Activated T-cell treated with anti-CD3 and anti-CD28 coated beads, Interleukin-2, amount 50 U/mL, for 48 hours (primary cell): ENCODE data around the gene VAX1.
A peak's percentile ranks its signal among the peaks of the same experiment; 100 is the strongest.
"Not testable (repeated sequence)": the region's sequence is repeated elsewhere in the genome, so short reads cannot be mapped to it uniquely, and the experiment has no call there.

Experiments used
- DNase-seq, 2 experiments: peaks; one replicate each; pipeline ENCODE4 v3.0.0-alpha.2; 2020

Gene VAX1, protein sequence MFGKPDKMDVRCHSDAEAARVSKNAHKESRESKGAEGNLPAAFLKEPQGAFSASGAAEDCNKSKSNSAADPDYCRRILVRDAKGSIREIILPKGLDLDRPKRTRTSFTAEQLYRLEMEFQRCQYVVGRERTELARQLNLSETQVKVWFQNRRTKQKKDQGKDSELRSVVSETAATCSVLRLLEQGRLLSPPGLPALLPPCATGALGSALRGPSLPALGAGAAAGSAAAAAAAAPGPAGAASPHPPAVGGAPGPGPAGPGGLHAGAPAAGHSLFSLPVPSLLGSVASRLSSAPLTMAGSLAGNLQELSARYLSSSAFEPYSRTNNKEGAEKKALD

DNA sequence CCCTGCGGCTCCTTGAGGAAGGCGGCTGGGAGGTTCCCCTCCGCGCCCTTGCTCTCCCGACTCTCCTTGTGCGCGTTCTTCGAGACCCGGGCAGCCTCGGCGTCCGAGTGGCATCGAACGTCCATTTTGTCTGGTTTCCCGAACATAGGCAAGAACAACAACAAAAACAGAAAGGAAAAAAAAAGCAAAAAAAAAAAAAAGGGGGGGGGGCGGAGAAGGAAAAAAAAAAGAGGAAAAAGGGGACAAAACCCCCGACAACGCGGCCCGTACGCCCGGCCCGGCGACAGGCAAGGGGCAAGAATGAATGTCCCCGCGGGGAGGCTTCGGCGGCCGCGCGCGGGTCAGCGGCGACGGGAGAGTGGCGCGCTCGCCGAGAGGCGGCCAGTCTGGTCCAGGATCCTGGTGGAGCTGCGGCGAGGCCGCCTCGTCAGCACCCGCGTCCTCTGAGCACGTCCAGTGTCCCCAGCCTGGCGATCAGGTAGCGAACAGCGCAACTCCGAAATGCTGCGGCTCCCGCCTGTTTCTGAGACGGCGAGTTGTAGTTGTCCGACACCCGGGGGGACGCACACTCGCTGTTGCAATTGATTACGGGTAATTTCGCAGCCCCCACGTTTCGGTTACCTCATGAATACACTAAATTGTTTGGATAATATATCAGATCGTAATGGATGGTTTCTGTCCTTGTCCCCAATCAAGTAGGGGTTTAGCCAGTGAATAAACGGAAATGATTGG is at the start of gene VAX1:
TSS of gene VAX1 (minus strand) at position 360 of the 732 bp plus-strand sequence. CDS start at position 146, 214 bp downstream.
- peak in 1 of 2 experiments; percentile 26 for DNase-seq

DNA sequence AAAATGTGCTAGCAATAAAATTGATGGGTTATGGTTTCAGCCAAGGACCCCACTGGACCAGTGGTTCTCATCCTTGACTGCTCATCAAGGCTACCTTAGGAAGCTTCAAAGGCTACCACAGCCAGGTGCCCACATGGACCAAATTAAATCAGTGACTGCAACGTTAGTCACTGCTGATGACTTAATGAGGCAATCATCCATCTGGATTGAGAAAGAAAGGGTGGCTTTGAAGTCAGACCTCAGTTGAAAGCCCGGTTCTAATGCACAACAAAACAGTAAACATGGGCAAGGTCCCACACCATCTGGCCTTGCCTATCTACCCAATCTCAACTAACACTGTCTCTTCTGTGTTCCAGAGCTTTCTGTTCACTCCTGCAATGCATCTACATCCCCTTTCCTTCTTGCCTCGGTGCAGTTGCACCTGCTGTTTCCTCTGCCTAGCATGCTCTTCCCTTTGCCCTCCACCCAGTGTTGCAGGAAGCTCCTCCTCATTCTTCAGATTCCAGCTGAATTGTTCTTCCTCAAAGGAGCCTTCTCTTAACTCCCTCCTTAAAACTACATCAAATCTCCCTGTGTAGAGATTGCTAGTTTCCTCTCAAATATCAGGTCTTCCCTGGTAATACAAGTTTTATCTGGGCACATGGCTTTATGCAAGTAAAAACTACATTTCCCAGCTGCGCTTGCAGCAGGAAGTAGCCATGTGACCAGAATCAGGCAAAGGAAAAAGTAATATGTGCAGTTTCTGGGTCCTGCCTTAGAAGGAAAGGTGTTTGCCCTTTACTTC is 49.0 kb upstream of the VAX1 start:
- DNase-seq, result no peak

DNA sequence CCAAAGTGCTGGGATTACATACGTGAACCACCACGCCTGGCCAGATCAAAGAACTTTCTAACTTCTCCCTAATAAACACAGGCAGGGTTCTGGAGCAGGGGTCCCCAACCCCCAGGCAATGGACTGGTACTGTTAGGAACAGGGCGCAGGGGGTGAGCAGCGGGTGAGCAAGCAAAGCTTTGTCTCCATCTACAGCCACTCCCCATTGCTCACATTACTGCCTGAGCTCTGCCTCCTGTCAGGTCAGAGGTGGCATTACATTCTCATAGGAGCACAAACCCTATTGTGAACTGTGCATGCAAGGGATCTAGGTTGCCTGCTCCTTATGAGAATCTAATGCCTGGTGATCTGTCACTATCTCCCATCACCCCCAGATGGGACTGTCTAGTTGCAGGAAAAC is 47.7 kb upstream of the VAX1 start:
- not testable (repeated sequence) for DNase-seq

DNA sequence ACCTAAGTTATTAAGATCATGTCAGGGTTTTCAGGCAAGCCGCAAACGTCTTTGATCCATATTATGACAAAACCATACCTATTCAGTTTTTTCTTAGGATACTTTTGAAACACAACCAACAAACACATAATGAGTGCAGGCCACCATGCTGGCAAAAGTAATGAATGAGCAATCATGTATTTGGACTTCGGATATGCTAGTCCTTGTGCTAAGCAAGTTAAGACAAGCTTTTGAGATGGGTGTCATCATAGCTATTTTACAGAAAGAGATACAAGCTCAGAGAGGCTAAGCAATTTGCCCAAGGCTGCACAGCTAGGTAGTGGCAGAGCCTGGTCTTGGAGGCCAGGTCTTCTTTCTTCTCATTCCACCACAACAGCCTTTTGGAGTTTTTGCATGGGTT is 46.8 kb upstream of the VAX1 start:
- DNase-seq, result no peak

DNA sequence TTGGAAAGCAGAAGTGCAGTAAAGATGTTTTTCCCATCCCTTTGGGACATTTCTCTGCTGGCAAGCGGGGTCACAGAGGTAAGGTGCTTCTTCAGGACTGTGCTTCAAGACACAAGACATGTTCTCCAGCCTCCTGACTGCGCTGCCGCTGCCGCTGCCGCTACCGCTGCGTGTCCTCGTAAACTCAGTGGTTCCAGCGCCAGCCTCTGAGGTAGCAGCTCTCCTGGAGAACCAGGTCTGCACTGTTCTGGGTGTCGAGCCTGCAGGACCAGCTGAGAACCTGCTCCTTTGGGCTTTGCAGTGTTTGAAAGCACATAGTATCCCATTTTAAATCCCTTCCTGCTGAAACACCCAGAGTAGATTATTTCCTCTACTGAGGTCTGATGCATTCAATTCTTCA is 46.2 kb upstream of the VAX1 start:
- DNase-seq, result no peak

DNA sequence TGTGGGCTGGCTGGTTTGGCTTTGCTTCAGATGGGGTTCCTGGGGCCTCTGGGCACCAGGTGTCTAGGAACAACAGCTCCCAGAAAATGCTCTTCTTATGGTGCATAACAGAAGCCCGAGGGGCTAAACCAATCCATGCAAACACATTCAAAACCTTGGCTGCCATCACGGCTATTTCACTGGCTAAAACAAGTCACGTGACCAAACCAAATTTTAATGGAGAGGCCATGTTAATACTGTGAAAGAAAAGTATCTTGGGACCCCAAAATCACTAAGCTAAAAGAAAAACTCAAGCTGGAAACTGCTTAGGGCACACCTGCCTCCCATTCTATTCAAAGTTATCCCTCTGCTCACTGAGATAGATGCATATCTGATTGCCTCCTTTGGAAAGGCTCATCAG is 40.1 kb upstream of the VAX1 start:
- DNase-seq, result no peak

DNA sequence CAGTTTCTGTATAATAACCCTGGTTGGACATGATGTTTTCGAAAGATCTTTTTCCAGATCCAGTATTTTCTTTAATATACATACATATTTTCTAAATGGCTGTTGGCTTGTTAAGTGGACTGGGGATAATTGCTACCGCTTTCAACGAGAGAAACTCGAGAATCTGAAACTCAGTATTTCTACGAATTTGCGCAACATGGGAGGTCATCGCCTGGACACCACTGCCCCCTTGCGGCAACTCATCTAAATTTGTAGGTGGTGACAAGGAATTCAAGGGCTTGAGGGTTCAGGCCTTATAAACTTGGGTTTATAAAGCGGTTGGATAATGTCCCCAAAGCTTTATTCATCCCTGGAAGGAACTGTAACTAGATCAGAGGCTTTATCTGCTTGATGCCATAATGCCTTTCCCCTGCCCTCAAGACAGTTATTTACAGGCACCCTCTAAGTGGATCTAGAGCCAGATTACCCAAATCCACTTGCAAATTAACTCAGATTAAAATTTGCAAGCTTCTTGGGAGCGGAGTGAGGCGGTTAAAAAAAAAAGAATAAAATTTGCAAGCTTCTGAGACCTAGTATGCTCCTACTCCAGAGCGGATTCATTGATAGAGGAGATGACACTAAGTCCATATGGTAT is 37.9 kb upstream of the VAX1 start:
- peak; percentile 84 to 85 for DNase-seq

DNA sequence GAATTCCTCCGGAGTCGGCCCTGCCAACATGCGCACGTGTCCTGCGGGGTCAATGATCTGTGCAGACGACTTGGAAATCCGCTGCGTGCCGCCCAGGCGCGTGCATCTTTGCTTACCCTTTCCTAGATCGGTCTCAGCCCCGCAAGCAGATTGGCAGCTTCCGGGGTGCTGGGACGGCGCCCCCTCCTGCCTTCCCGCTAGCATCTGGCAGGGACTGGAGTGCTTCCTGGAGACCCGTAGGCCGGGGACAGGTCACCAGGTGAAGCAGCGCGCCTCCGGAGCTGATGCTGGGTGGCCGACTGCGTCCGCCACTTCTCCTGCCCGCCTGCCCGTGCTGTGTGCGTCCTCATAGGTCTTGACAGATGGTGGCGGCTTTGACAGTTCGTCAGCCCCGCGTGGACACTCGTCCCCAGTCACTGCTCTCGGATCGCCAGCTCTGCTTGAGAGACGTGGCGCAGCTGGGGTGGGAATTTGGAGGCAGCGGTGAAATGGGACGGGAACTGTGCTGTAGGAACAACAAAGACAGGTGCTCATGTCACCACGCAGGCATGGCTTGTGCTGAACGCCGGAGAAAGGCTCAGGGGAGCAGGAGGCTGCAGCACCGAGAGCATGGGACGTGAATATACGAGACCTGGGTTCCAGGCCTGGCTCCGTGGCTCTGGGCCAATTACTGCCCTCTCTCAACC is 37.3 kb upstream of the VAX1 start:
- DNase-seq, result peak; percentile 47

DNA sequence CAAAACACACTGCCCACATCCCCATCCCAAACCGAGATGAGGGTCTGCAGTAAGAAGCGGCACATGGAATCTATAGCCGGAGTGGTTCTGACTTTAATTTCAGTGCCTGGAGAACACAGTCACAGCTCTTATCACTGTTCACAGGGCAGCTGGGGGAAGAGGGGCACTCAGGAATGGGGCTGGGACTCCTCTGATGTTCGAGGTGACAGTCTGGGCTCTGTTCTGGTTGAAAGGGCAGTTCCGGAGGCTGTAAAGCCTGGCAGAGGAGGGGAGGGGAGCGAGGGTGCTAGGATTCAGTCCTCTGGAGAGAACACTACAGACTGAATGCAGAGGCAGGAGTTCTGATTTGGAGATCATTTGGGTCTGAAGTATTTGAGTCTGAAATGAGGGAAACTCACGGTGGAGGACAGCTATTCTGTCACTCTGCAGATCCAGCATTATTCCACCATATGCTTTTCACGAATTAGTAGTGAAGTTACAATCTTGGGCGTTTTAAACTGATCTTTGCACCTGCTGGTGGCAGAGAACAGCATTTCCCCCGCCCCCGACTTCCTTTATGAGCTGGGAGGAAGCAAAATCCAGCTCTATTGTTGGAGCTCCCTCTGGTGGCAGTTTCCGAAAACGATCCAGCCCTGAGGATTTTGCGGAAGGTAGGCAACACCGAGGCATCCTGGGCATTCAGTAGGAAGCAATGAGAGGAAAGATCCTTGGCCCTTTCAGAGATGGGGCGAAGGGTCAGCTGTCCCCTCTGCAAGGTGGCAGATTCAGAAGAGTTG is 36.6 kb upstream of the VAX1 start:
- peak; percentile 92 for DNase-seq

DNA sequence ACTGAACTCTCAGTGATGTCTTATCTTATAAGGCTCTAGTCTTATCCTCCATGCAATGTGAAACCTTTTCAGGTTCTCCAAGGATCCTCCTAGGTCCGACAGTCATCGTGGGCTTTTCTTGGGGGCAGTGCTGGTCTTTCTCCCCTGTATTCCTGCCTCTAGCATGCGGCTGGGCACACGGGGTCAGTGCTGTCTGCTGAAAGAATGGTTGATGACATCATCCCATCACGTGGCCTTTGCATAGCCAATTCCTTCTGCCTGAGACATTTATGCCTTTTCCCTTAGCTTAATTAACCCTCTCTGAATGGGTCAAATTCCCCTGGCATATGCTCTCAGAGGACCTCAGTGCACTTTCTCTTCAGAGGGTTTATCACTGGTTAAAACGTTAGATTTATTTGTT is 32.2 kb upstream of the VAX1 start:
- no peak for DNase-seq

DNA sequence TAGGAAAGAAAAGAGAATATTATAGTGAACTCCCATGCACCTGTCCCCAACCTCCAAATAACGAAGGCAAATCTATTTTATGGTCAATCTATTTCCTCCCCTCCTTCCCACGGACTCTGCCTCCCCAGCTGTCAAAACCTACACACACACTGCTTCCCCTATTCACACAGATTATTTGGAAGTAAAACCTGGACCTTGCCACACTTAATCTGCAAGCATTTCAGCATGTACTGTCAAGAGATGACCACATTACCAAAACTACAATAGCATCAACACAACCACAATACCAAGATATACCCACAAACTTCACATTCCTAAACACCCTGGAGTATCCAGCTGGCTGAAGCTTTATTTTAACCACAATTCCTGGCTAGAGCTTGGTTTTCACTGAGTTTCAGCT is 31.4 kb upstream of the VAX1 start:
- no peak for DNase-seq

DNA sequence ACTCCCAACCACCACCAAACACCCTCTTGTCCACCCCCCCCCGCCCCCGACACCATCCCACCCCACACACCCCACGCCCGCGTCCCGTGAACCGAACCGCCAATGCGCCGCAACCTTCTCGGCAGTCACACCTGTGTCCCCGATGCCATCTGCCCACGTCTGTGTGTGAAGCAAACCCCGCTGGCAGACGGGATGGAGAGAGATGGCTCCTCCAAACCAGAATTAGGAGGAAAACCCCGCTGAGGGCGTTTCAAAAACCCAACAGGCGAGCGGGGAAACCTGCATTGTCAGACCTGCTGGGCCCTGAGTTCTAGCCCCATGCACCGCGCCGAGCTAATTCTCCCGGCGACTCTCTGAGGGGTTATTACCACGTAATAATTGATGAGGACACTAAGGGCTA is 30.7 kb upstream of the VAX1 start:
- peak; percentile 19 to 20 for DNase-seq

DNA sequence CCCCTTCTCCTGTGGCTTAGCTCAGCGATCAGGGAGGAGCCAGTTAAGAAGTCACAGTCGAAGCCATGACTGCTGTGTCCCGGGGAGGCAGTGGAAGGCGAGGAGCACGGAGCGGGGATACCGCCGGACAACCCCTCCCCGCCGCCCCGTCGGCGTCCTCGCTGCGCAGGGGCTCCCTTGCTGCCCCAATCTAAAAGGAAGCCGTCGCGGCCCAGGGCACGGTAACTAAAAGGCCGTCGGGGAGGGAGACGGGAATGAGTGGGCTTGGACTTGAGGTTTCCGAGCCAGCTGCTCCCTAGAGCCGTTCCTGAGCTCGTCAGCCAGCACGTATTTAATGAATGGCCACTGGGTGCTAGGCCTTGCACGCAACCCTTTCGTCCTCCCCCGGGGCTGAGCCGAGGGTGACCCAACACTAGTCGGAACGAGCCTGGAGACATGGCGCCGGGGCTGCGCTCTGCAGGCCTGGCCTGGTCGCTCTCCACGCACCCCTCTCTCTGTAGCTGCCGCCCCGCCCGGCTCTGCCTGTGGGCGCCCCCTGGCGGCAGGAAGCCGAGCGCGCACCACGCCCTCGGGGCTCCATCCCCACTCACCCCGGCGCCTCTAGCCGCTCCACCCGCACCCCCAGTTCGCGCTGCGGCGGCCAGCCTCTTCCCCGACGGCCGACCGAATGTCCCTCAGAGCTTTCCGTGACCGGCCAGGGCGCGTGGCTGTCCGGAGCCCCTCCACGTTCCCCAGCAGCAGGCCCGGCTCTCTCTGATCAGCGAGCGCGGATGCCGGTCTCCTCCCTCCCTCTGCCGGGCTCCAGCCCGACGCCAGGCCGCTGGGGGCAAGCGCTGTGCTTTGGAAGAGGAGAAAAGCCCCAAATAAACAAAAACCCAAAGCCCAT is 30.0 kb upstream of the VAX1 start:
- peak; percentile 80 to 85 for DNase-seq

DNA sequence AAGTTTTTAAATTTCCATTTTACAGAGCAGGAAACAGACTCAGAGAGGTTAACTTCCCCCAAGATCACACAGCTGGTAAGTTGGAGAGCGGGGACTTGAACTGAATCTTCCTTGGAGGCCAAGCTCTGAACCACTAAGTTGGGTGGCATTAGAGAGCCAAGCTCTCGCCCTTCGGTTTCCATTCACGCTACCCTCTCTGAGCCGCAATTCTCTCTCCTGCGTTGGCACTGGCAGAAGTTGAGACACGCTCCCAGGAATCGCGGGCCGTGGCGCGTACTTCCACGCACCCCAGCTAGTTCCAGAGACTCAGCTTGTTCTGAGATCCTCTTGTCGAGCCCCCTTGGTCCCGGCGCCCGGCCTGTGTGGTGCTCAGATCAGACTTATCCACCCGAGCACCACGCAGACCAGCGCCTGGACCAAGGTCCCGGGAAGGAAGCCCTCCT is 29.3 kb upstream of the VAX1 start:
- peak; percentile 20 to 28 for DNase-seq

DNA sequence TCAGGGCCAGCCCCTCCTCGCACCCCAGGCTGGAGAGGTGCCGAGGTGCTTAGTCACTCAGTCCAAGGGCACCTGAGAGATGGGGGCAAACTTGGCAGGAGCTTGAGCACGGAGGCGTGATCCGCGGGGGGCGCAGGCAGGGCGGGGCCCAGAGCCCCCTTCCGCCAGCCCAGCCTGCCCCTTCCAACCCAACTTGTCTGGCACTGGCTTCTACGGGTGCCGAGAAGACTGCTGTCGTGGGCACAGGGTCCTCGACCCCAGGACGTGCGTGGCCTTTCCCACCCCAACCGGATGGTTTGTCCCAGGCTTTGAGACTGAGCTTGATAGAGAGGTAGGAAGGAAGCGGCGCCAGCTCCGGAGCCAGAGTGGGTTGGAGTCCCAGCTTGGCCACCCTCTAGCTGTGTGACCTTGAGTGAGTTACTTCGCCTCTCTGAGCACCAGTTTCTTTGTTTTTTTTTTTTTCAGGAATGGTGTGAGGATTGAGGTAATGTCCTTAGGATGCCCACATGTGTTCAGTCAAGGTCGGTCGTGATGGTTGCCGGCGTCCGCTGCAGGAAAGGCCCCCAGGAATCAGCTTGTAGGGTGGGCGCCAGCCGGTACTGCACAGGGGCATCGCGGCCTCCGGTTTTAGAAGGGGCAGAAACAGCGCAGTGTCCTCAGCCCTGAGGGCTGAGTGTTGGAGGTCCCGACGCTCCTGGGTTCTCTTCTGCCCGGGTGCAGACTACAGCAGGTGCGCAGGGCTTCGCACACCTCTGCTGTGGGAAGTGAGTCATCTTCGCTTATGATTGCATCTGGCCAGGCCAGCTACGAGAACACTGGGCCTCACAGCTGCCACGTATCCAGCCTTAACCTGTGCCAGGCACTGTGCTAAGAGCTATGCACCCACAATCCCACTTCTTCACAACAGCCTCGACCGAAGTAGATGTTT is 28.6 kb upstream of the VAX1 start:
- DNase-seq, result peak; percentile 17 to 29

DNA sequence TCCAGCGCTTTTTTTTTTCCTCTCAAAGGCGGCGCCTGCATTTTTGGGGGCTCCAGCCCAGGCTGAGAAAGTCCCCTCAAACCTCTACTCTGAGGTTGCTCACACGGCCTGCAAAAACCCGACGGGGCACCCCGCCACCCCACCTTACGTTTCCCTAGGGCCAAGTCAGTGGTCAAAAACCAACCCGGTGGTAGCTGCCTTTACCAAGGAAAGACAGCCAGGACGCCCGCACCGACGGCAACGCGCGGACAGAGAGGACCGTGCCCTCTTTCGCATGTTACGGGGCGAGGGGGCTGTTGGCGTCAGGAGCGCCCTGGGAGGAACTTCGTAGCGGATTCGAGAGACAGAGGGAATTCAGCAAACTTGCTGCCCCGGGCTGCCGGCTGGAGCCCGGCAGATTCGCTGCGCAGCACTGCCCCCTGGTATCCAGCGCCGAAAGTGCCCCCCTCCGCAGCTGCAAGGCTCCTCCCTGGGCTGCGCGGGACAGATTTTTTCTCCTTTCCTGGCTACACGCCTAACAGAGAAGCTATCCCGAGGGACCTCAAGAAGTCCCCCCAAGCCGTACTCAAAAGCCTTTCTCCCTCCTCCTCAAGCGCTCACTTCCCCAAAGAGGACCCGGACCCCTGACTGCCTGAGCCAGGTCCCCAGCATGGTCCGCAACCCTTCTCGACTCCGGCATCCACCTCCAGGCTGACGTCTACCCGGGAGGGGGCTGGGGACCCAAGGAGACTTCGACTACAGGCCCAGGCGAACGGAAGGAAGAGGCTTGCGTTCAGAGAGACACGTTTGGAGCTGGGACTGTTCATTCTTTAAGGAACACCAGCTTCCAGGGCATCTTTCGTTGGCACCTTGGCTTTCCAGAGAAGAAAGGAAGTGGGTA is 27.7 kb upstream of the VAX1 start:
- peak; percentile 50 to 57 for DNase-seq

DNA sequence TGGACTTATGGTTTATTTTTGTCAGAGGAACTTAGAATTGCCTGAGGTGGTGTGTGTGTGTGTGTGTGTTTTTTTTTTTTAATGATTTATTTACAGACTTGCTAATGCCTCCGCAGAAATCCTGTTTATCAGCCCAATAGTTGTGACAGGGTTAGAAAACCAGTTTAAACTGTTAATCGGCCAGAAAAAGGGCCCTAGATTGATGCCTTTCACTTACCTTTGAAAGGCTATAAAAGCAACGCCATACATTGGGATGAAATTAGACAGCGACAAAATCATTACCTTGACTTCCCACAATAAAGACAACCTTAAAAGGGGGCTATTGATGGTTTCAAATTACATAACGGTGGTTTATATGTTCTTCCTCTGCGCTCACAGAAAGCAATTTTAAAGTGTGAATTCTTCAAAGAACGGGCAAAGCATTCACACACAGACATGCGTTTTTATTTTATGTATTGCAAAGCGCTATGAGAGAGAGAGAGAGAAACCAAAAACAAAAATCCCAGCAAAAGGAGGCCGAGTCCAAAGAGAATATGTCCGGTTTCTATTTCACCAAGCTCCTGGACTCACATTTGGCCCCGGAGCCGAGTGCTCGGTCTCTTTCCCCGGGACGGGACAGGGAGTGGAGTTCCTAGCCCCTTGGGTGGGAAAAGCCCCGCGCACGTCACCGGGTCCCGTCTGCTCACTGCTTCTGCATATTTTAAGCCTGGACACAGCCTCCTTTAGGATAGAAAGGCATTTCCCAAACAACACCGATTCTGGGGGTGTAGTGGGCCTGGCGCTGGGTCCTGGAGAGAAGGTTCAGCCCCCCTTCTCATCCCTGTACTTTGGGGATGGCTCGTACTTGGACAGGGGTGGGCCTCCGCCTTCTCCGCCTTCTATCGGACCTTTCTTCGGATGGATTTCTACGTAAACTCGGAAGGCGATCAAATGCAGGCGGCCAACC is 26.8 kb upstream of the VAX1 start:
- DNase-seq, result peak in 1 of 2 experiments; percentile 26
